HG02973 (cell line): Measurements from ENCODE around the gene BMPR2.
"Not testable (repeated sequence)": the region's sequence is repeated elsewhere in the genome, so short reads cannot be mapped to it uniquely, and the experiment has no call there.

Experiments
- ATAC-seq: cut with Tn5 transposase; IDR thresholded peaks from one replicate; pipeline ENCODE4 v1.9.1; 2021; ENCODE audit warnings: moderate library complexity; ENCODE audit not compliant: unreplicated experiment

BMPR2 gene

GRCh38 chr2:202378662-202379358 is 2.7 kb downstream of the BMPR2 start:
- ATAC-seq: no peak

DNA sequence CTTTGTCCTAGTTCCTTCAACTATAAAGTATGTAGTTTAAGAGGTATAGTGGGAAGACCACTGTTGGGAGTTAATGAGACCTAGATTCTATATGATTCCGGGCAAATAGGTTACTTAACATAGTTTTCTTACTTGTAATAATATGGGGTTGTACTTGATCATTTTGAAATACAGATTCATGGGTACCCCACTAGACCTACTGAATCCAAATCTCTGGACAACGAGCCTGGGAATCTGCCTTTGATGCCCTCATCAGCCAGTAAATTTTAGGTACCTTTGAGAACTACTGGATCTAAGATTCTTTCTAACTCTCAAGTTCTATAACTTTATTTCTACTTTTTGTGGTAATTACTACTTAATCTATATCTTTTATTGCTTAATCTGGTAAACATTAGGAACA is 6.6 kb downstream of the BMPR2 start:
- no peak for ATAC-seq

GRCh38 chr2:202386495-202386894 is 10.4 kb downstream of the BMPR2 start:
- not testable (repeated sequence) for ATAC-seq

DNA sequence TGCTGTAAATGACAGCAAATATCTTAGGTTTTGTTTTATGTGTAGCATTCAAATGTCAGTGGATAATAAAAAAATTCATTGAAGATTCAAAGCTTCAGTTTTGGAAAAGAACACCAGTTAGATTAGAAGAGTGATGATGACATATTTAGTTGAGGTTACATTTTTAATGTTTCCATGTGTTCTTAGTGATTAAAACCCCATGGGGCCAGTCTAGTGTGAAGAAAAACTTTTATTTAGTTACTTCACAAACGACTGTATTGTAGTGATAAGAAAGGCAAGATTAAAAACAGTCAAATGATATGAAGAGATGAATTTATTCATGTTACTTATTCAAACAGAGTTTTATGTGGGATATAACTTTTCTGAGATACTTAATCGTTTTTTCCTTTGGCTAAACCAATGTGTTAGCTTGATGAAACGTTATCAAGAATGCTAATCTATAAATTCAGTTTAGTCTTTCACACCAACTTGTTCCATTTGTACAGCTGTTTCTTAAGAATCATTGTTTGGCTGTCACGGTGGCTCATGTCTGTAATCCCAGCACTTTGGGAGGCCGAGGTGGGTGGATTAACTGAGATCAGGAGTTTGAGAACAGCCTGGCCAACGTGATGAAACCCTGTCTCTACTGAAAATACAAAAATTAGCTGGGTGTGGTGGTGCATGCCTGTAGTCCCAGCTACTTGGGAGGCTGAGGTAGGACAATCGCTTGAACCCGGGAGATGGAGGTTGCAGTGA is 11.6 kb downstream of the BMPR2 start:
- ATAC-seq: no peak

- ATAC-seq: no peak
Measured at GRCh38 chr2:202400941-202401340, 24.8 kb downstream of the BMPR2 start.

- no peak for ATAC-seq
Measured at GRCh38 chr2:202405798-202406197, 29.7 kb downstream of the BMPR2 start.

GRCh38 chr2:202406445-202406978 is 30.4 kb downstream of the BMPR2 start:
- no peak for ATAC-seq

DNA sequence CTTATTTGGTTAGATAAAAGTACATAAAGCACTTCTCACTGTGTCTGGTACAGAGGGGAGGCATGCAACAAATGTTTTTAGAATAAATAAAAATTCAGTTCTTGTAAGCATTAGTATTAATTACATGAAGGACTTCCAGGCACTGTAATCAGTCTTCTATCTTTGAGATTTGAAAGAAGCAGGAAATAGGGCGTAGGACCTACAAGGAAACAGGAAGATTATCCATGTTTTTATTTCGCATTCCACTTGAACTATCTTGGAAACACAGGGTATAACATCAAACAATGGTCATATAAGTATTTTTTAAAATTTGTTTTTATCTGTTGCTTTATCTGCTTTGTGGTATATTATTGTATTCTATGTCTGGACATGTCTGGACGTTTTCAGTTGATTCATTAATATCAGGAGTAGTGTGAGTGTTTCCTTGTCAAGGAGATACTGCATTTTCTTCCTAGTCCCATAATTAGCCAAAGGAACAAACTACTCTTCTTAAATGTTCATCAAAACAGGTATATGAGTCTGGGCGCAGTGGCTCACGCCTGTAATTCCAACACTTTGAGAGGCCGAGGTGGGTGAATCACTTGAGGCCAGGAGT is 32.5 kb downstream of the BMPR2 start:
- no peak for ATAC-seq

- ATAC-seq: no peak
Measured at GRCh38 chr2:202410092-202410491, 34.0 kb downstream of the BMPR2 start.

DNA sequence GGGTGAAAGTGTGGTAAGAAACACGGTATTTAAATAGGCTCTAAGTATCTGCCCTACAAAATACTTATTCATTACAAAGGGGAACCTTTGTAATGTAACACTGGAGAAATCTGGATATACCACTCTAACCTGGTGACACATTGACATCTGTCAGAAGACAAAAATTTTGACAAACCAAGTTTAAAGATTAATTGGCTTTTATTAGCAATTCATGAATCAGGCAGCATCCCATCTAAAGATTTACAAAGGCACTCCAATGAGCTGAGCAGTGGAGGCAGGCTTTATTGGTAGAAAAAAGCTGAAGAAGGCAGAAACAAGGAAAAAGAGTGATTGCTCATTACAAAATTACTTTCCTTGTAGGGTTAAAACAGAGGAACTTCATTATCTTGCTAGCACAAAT is 35.0 kb downstream of the BMPR2 start:
- ATAC-seq: no peak

DNA sequence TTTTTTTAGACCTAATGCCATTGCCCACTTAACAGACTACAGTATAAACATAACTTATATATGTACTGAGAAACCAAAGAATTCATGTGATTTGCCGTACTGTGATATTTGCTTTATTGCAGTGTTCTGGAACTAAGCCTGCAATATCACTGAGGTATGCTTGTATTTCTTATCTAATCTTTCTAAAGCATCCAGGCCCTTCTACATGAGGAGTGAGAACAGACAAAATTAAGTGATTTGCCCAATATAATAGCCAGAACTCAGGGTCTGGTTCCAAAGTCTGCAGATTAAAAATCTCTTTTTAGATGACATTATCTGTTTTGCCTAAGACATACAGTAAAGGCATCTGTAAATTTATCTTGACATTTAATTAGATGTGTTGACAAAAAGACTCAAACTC is 41.9 kb downstream of the BMPR2 start:
- ATAC-seq: no peak

DNA sequence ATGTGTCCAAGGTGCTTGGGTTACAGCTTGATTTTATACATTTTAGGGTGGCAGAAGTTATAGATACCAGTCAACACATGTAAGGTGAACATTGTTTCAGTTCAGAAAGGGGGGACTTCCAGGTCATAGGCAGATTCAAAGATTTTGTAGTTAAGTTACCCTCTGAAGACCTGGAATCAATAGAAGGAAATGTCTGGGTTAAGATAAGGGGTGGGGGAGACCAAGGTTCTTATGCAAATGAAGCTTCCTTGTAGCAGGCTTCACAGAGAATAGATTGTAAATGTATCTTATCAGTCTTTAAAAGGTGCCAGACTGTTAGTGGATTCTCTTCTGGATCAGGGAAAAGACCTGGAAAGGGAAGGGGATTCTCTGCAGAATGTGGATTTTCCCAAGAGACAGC is 42.4 kb downstream of the BMPR2 start:
- ATAC-seq: no peak

DNA sequence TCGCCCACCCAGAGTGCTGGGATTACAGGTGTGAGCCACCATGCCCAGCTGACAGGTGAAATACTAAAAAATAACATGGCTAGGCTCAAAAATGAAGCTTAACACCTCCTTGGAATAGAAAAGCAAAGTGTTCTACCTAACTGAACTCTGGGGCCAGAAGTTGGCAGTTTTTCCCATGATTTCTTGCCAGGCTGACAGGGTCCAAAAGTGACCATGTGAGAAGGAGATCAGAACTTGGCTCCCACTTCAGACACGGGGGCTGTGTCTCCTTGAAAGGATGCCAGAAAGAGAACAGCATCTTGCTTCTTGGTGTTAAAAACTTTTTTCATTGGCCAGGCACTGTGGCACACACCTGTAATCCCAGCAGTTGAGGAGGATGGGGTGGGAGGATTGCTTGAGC is 47.0 kb downstream of the BMPR2 start:
- no peak for ATAC-seq

DNA sequence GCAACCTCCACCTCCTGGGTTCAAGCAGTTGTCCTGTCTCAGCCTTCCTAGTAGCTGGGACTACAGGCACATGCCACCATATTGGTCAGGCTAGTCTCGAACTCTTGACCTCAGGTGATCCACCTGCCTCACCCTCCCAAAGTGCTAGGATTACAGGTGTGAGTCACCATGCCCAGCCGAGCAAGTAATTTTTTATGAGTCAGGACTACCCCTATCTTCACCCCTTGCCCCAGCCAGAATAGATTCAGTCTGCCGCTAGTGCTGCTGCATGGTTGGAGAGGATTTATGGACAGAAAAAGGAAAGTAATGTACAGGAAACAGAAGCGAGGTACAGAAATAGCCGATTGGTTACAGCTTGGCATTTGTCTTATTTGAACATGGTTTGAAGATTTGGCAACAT is 48.9 kb downstream of the BMPR2 start:
- ATAC-seq: no peak

- no peak for ATAC-seq
Measured at GRCh38 chr2:202426751-202427150, 50.6 kb downstream of the BMPR2 start.

DNA sequence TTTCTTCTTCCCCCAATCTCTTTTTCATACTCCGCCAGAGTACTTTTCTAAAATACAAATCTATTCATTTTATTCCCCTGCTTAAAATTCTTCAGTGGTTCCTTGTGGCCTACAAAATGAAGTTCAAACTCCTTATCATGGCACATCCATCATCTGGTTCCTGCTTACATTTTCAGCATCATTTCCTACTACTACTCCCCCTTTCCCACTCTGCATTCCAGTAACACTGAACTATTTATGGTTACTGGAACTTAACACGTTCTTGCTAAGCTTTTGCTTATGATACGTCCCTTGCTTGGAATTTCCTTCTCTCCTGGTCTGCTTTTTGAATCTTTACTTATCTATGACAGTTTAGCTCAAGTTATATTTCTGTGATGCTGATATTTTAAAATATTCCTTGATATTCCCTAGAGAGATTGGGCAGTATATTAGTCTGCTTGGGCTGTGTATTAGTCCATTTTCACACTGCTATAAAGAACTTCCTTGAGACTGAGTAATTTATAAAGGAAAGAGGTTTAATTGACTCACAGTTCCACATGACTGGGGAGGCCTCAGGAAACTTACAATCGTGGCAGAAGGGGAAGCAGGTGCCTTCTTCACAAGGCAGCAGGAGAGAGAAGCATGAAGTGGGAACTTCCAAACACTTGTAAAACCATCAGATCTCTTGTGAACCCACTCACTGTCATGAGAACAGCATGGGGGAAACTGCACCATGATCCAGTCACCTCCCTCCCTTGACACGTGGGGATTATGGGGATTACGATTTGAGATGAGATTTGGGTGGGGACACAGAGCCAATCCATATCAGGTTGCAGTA is 53.2 kb downstream of the BMPR2 start:
- no peak for ATAC-seq

DNA sequence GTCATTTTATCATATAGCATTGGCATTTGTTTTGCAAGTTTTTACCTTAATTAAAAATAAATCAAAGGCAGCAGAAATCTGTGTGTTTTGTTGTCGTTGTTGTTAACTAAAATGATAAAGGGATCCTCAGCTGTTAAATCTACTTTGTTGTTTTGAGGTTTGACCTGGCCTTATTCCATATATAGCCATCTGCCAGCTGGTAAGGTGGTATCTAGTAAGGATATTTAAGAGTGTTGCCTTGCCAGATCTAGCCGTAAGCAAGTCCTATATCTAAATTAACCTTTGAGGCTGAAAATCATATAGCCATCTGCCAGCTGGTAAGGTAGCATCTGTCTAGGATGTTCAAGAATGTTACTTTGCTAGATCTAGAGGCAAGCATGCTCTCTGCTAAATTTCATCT is 56.6 kb downstream of the BMPR2 start:
- ATAC-seq: no peak

- ATAC-seq: no peak
Measured at GRCh38 chr2:202434472-202434871, 58.3 kb downstream of the BMPR2 start.

- ATAC-seq: no peak
Measured at GRCh38 chr2:202436626-202437025, 60.5 kb downstream of the BMPR2 start.

GRCh38 chr2:202440117-202440516 is 64.0 kb downstream of the BMPR2 start:
- not testable (repeated sequence) for ATAC-seq

DNA sequence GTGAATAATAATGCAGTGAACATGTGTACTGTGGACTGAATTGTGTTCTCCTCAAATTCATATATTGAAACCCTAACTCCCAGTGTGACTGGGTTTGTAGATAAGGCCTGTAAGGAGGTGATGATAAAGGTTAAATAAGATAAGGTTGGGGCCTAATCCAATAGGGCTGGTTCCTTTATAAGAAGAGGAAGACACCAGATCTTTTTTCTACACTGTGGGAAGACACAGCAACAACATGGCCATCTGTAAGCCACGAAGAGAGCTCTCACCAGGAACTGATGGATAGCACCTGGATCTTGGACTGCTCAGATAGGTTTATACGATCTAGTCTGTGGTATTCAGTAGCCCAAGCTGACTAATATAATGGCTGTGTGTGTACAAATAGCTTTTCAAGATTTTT is 66.8 kb downstream of the BMPR2 start:
- no peak for ATAC-seq
